ENCODE data around the gene CCSER2.

DNA sequence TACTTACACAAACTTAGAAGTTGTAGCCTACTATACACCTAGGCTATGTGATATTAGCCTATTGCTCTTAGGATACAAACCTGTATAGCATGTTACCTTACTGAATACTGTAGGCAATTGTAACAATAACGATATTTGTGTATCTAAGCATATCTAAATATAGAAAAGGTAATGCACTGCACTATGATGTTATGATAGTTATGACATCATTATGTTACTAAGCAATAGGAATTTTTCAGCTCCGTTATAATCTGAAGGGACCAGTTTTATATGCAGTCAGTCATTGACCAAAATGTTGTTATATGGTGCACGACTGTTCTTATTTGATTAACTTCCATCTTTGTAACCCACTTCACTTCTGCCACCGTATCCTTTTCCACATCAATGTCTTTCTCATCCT lies 62.0 kb downstream of the CCSER2 start:
- TF ChIP-seq, protein P1, sequence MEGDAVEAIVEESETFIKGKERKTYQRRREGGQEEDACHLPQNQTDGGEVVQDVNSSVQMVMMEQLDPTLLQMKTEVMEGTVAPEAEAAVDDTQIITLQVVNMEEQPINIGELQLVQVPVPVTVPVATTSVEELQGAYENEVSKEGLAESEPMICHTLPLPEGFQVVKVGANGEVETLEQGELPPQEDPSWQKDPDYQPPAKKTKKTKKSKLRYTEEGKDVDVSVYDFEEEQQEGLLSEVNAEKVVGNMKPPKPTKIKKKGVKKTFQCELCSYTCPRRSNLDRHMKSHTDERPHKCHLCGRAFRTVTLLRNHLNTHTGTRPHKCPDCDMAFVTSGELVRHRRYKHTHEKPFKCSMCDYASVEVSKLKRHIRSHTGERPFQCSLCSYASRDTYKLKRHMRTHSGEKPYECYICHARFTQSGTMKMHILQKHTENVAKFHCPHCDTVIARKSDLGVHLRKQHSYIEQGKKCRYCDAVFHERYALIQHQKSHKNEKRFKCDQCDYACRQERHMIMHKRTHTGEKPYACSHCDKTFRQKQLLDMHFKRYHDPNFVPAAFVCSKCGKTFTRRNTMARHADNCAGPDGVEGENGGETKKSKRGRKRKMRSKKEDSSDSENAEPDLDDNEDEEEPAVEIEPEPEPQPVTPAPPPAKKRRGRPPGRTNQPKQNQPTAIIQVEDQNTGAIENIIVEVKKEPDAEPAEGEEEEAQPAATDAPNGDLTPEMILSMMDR (IDR thresholded peaks at IDR 0.05) = no peak
- TF ChIP-seq POLR2A (IDR thresholded peaks at IDR 0.05) = no peak
- no peak for TF ChIP-seq POLR2AphosphoS5 (IDR thresholded peaks at IDR 0.05)
